ENCODE data around the gene PRKN. TPM values are rescaled to one million over a fixed set of nuclear protein-coding genes. Genes with fewer than 3 reads are reported as not detected.

Gene PRKN
- total RNA-seq, 1 donor from 2014 or later, result 1.2 TPM

DNA sequence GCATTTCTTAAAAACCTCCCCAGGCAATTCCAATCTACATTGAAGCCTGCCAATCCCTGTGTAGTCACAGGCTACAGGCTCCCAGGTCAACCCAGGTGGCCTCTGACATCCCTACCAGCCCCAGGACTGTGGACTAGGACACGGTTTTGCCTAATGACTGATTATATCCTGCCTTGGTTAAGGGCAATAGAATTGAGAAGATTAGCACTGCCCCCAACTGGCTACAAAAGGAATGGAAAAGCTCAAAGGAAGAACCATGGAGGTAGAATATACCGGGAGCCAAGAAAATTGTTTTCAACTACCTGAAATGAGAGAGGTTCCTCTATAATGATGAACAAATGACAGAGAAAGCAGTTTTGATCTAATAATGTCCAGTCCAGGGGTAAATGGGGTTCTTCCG is 1032.6 kb downstream of the PRKN start:
- Histone ChIP-seq H3K36me3 (ENCODE audit: control insufficient read depth, insufficient read depth, low read length) (no peaks in the 10 kb centered on the region), H3K4me3 (ENCODE audit: low read depth, low read length) (no peak overlapping the region), H3K27me3 (ENCODE audit: control insufficient read depth, insufficient read depth, low read length) (no peaks in the 10 kb centered on the region)
- no peak for DNase-seq (ENCODE audit: low read depth)
- TF ChIP-seq, protein P1, sequence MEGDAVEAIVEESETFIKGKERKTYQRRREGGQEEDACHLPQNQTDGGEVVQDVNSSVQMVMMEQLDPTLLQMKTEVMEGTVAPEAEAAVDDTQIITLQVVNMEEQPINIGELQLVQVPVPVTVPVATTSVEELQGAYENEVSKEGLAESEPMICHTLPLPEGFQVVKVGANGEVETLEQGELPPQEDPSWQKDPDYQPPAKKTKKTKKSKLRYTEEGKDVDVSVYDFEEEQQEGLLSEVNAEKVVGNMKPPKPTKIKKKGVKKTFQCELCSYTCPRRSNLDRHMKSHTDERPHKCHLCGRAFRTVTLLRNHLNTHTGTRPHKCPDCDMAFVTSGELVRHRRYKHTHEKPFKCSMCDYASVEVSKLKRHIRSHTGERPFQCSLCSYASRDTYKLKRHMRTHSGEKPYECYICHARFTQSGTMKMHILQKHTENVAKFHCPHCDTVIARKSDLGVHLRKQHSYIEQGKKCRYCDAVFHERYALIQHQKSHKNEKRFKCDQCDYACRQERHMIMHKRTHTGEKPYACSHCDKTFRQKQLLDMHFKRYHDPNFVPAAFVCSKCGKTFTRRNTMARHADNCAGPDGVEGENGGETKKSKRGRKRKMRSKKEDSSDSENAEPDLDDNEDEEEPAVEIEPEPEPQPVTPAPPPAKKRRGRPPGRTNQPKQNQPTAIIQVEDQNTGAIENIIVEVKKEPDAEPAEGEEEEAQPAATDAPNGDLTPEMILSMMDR (IDR thresholded peaks at IDR 0.05; ENCODE audit: insufficient read depth, low read length, poor library complexity, severe bottlenecking), result peak; percentile 32

DNA sequence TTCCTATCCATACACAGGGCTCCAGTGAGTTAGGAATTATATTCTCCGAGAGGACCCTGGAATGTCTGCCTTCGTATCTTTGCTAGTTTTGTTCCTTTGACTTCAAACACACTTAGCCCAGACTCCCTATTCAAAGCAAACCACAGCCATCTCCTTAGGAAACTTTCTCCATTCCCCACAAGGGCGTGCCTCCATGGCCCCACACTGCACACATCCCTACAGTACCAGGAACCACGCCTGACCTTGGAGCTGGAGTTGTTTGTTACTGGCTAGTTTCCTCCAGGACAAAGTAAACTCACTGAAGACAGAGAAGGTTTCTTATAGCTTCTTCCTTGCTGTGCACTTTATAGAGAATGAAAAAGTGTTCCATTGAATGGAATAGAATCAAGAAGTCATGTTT is 1040.9 kb downstream of the PRKN start:
- no peaks in the 10 kb centered on the region for H3K36me3 ChIP-seq (ENCODE audit: control insufficient read depth, insufficient read depth, low read length)
- no peak overlapping the region for H3K4me3 ChIP-seq (ENCODE audit: low read depth, low read length)
- H3K27me3 ChIP-seq (ENCODE audit: control insufficient read depth, insufficient read depth, low read length), result no peaks in the 10 kb centered on the region
- TF ChIP-seq, protein P1 (IDR thresholded peaks at IDR 0.05; ENCODE audit: insufficient read depth, low read length, poor library complexity, severe bottlenecking), result no peak
- no peak for DNase-seq (ENCODE audit: low read depth)

DNA sequence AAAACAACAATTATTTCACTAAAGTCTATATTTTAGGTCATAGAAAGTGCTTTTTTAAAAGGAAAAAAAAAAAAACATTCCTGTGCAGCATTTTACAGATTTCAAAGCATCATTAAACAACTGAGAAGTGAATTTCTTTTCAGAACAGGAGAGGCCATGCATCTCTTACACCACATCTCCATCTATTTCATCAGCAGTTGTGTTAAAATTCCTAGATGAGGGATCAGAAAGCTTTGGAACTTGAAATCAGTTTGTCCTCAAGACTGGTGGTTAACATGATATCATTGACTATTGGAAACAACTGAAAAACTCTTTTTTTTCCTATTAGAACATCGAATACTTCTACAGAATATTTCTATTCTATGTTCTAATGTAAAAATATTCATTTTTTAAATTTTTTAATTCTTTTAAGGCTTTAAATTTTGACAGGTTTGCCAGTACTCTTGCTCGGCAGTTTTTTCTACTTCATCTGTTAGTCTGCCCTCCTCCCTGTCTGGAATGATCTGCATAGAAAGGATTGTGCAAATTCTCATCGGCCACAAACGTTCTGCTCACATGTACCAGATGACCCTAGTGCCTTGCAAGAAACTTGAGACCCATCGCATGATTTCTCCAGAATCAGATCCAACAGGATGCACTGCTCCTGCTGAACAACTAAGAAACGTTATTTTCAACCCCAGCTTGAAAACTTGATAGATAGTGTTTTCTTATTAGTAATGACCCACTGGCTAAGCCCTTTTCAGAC is 1042.7 kb downstream of the PRKN start:
- H3K4me3 ChIP-seq (ENCODE audit: low read depth, low read length), result no peak overlapping the region
- TF ChIP-seq, protein P1 (IDR thresholded peaks at IDR 0.05; ENCODE audit: insufficient read depth, low read length, poor library complexity, severe bottlenecking), result no peak
- H3K36me3 ChIP-seq (ENCODE audit: control insufficient read depth, insufficient read depth, low read length), result no peaks in the 10 kb centered on the region
- no peaks in the 10 kb centered on the region for H3K27me3 ChIP-seq (ENCODE audit: control insufficient read depth, insufficient read depth, low read length)
- DNase-seq (ENCODE audit: low read depth), result no peak

DNA sequence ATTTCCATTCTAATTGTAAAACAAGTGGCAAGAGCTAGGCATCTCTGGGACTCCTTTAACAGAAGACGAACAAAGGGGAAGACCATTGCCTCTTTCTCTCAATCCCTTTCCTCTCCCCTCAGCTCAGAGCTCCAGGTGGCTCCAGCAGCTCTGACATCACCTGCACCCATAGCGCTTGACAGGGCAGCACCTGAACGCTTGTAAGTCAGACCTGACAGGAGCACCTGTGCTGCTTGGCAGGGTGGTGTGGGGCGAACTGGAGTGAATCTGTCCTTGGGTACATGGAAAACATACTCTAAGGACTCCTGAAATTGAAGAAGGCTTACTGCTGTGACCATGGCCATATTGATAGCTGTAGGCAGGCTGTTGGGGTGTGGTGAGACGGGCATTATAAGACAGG is 1044.2 kb downstream of the PRKN start:
- Histone ChIP-seq H3K4me3 (ENCODE audit: low read depth, low read length) (no peak overlapping the region), H3K27me3 (ENCODE audit: control insufficient read depth, insufficient read depth, low read length) (no peaks in the 10 kb centered on the region), H3K36me3 (ENCODE audit: control insufficient read depth, insufficient read depth, low read length) (no peaks in the 10 kb centered on the region)
- DNase-seq (ENCODE audit: low read depth), result no peak
- TF ChIP-seq, protein P1 (IDR thresholded peaks at IDR 0.05; ENCODE audit: insufficient read depth, low read length, poor library complexity, severe bottlenecking), result no peak

DNA sequence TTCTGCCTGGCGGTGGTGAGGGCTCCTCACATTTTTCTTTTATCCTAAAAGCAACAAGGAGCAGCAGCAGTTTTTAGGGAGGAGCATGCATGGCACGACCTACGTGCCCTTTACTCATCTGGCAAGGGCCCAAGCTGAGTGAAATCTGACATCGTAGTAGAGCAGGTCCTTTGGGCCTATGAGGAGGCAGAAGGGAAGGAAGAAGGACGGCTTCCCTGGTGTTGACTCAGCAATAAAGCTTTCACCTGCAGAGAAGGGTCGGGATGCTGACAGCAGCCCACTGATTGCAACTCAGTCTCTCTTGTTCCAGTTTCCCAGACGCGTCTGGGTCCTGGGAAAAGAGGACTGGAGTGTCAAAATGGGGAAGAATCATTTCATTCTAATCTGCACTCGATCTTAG is 1044.6 kb downstream of the PRKN start:
- Histone ChIP-seq H3K4me3 (ENCODE audit: low read depth, low read length) (no peak overlapping the region), H3K36me3 (ENCODE audit: control insufficient read depth, insufficient read depth, low read length) (no peaks in the 10 kb centered on the region), H3K27me3 (ENCODE audit: control insufficient read depth, insufficient read depth, low read length) (no peaks in the 10 kb centered on the region)
- TF ChIP-seq, protein P1 (IDR thresholded peaks at IDR 0.05; ENCODE audit: insufficient read depth, low read length, poor library complexity, severe bottlenecking), result no peak
- no peak for DNase-seq (ENCODE audit: low read depth)

Measured in kidney epithelial cell (primary cell).